PFSK-1 (cell line): Measurements from ENCODE around the gene GPR153.

Source experiments
- SIN3A ChIP-seq: IDR thresholded peaks from 2 replicates; pipeline ENCODE4 v1.6.1; 2012; ENCODE audit warnings: mild to moderate bottlenecking, low read length, moderate library complexity, borderline replicate concordance; ENCODE audit not compliant: insufficient read depth
- TAF1 ChIP-seq: IDR thresholded peaks from 2 replicates; pipeline ENCODE4 v1.6.1; 2012; ENCODE audit warnings: low read length, control low read depth, borderline replicate concordance; ENCODE audit not compliant: insufficient read depth

GRCh38 chr1:6211731-6212130 lies 49.2 kb downstream of the GPR153 start:
- TF ChIP-seq TAF1: no peak
- no peak for TF ChIP-seq SIN3A
